ENCODE results near the gene DNAJC9.

The DNAJC9 gene

DNA sequence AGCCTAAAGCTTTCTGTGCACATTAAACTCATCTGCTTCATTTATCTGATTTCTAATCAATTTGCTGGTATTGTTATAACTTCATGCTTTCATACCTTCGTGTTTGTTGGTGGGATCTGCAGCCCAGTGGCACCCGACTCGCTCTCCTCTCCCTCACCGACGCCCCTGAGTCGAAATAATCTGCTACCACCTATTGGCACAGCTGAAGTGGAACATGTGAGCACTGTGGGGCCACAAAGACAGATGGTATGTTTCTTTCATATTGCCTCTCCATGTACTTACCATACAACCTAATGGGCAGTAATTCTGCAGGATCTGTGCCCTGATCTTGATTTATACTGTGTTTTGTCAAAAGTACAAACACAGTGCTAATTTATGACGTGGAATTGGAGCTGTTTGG lies 12.4 kb downstream of the DNAJC9 start:
- no peak for DNase-seq

DNA sequence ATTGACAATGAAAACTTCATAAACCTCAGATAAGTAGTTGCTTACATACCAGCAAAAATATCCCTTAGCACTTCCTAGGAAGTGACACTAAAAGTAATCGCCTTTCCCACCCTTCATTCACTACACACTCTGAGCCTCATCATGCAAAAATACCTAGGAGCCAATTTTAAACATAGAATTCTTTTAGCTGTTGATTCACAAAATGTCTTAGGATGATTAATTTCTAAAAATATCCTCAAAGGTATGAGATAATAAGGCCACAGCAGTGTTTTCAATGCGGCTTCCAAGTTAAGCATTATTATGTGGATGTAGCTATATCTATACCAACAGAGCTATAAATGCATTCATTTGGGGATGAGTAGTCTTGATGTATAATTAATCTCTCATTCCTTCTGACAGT lies 13.2 kb downstream of the DNAJC9 start:
- DNase-seq: no peak

GRCh38 chr10:73232887-73233286 lies 14.2 kb downstream of the DNAJC9 start:
- no peak for DNase-seq

- no peak for DNase-seq
These were observed 17.5 kb downstream of the DNAJC9 start for GRCh38 chr10:73229567-73229966.

GRCh38 chr10:73228247-73228646 lies 18.8 kb downstream of the DNAJC9 start:
- no peak for DNase-seq

DNA sequence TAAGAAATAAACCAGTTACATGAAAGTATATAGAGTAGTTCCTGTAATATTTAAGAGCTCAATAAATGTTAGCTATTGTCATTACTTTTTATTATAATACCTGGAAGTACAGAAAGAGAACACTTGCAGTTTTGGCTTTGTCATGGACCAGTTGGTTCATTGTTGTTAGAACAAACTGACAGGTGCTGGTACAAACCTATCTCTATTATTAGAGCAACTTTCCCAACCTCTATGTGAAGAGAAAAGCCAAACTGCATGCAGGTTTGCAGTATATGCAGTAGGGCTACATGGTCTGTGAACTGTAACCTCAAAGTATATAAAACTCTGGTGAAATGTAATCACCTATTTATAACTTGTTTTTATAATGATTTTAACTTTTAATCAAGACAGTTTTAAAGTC lies 20.4 kb downstream of the DNAJC9 start:
- DNase-seq: no peak

DNA sequence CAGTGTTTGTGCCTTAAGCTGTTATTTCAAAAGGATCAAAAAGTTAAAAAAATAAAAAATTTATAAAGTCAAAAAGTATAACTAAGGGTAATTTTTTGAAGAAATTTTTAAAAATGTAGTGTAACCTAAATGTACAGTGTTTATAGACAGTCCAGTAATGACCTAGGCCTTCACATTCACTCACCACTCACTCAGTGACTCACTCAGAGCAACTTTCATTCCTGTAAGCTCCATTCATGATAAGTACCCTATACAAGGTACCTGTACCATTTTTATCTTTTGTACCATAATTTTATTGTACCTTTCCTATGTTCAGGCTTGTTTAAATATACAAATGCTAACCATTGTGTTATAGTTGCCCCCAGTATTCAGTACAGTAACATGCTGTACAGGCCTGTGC lies 21.5 kb downstream of the DNAJC9 start:
- no peak for DNase-seq

GRCh38 chr10:73220989-73221388 lies 26.1 kb downstream of the DNAJC9 start:
- no peak for DNase-seq

DNA sequence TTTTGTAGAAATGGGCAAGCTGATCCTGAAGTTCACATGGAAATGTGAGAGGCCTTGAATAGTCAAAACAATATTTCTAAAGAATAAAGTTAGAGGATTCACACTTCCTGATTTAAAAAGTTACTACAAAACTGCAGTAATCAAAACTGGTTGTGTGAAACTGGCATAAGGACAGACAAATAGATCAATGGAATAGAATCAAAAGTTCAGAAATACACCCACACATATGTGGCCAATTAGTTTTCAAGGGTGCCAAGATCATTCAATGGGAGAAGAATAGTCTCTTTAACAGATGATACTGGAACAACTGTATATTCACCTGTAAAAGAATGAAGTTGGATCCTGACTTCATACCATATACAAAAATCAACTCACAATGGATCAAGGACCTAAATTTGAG lies 27.7 kb downstream of the DNAJC9 start:
- DNase-seq: no peak

DNA sequence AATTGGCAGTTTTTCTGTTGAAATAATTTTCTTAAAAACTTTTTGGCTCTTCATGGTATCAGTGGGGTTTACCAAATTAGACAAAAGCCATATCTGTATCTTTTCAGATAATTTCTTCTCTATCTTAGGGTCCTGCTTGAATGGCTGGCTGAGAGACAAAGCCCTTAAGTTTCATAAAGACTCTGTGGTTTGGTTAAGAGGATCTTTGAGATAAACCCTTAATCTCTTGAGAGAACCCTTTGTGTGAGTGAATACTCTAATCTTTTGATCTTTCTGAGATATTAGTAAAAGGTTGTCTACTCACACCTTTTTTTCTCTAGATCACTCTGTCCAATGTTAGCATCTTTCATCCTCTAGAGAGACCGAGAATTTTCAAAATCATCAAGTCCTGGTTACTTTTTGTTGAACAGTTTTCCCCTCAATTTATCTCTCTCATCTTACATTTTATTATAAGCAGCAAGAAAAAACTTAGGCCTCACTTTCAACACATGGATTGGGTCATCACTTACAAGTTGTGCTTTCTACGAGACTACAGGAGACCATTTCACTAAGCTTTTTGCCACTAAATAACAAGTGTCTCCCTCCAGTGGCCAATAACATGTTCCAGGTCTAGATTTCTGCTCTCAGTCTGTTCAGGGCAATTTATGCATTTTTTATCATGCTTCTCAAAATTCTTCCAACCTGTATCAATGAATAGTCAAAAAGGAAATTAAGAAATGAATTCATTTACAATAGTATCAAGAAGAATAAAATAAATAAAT lies 28.4 kb downstream of the DNAJC9 start:
- no peak for DNase-seq

DNA sequence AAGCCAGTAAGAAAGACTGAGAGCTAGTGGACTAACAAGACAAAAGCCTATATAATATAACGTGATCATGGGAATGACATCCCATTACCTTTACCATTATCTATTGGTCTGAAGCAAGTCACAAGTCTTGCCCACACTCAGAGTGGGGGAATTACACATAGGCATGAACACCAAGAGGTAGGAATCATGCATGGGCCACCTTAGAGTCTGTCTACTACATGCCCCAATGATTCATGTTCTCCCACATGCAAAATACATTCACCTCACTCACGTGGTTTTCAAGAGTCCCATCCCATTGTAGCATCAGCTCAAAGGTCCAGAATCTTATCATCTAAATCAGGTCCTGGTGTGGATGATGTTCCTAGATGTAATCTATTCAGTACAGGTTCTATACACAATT lies 29.4 kb downstream of the DNAJC9 start:
- no peak for DNase-seq

- no peak for DNase-seq
These were observed 31.3 kb downstream of the DNAJC9 start for GRCh38 chr10:73215749-73216148.

- DNase-seq: no peak
These were observed 35.8 kb downstream of the DNAJC9 start for GRCh38 chr10:73211106-73211811.

GRCh38 chr10:73210395-73211105 lies 36.5 kb downstream of the DNAJC9 start:
- DNase-seq: no peak

DNA sequence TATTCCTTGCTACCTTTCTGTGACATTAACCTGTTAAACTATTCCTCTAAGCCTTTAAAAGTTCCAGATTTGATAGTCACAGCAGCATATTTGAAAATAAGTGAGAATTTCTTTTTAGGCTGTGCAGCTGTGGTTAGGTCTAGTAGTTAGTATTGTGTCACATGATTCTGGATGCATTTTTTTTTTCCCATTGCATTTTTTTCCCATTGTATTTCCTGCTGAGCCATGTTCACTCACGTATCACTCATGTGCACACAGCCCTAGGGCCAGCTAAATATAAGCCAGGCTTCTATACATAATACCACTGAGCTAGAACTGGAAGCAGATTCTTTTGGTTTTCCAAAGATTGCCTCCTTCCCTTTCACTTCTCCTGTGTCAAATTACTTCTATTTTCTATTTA lies 37.4 kb downstream of the DNAJC9 start:
- DNase-seq: no peak

DNA sequence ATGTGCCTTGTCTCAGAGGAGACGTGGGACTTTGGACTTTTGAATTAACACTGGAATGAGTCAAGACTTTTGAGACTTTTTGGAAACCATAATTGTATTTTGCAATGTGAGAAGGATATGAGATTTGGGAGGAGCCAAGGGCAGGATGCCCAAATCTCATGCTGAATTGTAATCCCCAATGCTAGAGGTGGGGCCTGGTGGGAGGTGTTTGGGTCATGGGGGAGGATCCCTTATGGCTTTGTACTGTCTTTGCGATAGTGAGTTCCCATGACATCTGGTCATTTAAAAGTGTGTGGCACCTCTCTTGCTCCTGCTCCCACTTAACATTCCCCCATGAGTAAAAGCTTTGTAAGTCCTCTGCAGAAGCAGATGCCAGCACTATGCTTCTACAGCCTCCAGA lies 39.2 kb downstream of the DNAJC9 start:
- DNase-seq: no peak

DNA sequence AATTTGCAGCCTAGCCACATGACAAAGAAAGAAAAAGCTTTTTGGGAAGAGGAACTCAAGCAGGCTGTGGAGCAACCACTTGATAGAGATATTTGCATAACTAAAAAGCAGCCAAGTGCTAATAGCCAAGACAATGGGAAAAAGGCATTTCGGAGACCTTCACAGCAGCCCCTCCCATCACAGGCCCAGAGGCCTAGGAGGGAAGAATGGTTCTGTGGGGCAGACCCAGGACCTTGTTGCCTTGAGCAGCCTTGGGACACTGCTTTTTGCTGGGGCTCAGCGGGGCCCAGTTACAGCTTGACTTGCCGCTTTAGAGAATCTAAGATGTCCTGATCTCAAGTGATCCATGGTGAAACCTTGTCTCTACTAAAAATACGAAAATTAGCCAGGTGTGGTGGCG lies 40.7 kb downstream of the DNAJC9 start:
- no peak for DNase-seq

- no peak for DNase-seq
These were observed 41.2 kb downstream of the DNAJC9 start for GRCh38 chr10:73205890-73206289.

GRCh38 chr10:73205081-73205480 lies 42.0 kb downstream of the DNAJC9 start:
- no peak for DNase-seq
